Measurements from ENCODE around the gene RPS6KA3. TPM values are rescaled to one million over a fixed set of nuclear protein-coding genes. Genes with fewer than 3 reads are reported as not detected.

The RPS6KA3 gene
- total RNA-seq, 3 donors from 2014 or later (not counting 1 experiment from before 2014, with no cell fraction given): 62.1 to 82.9 (median 79.4) TPM

- H3K27ac ChIP-seq (ENCODE audit: low read length): no peak overlapping the region
- intact Hi-C loops (cut with micrococcal nuclease): no loop called here
- Mint-ChIP-seq H3K4me1 (peaks cover 0 to 5% of the 10 kb centered on the region in 2 donors), H3K9me3 (no peaks in the 10 kb centered on the region), H3K27me3 (ENCODE audit: low read depth in 2 of 2) (peaks cover 7 to 20% of the 10 kb centered on the region in 2 donors), H3K4me3 (no peak overlapping the region), H3K27ac (no peak overlapping the region), H3K36me3 (no peaks in the 10 kb centered on the region)
- no CpG with 5 or more reads among the region's 1 CpG for WGBS (ENCODE audit: insufficient coverage)
- no peak for DNase-seq
- H3K4me1 ChIP-seq (ENCODE audit: control insufficient read depth, insufficient read depth, low read length): peaks cover 12% of the 10 kb centered on the region
- H3K27me3 ChIP-seq (ENCODE audit: control insufficient read depth, insufficient read depth, low read length): no peaks in the 10 kb centered on the region
- no peaks in the 10 kb centered on the region for H3K9me3 ChIP-seq (ENCODE audit: control insufficient read depth, insufficient read depth, low read length)
- H3K36me3 ChIP-seq (ENCODE audit: control insufficient read depth, insufficient read depth, low read length): no peaks in the 10 kb centered on the region
- TF ChIP-seq CTCF (IDR thresholded peaks at IDR 0.05): no peak
- H3K4me3 ChIP-seq (ENCODE audit: low read length): no peak overlapping the region
- no peak for ATAC-seq
Observed at GRCh38 chrX:20271730-20272129, 5.0 kb upstream of the RPS6KA3 start.

GRCh38 chrX:20271186-20271585 is 4.5 kb upstream of the RPS6KA3 start:
- H3K36me3 ChIP-seq (ENCODE audit: control insufficient read depth, insufficient read depth, low read length): no peaks in the 10 kb centered on the region
- no peak for DNase-seq
- H3K4me3 ChIP-seq (ENCODE audit: low read length): no peak overlapping the region
- H3K27me3 ChIP-seq (ENCODE audit: control insufficient read depth, insufficient read depth, low read length): no peaks in the 10 kb centered on the region
- intact Hi-C loops (cut with micrococcal nuclease): no loop called here
- Mint-ChIP-seq H3K36me3 (no peaks in the 10 kb centered on the region), H3K27ac (no peak overlapping the region), H3K9me3 (no peaks in the 10 kb centered on the region), H3K4me1 (peaks cover 0 to 5% of the 10 kb centered on the region in 2 donors), H3K4me3 (no peak overlapping the region), H3K27me3 (ENCODE audit: low read depth in 2 of 2) (peaks cover 4 to 14% of the 10 kb centered on the region in 2 donors)
- peaks cover 12% of the 10 kb centered on the region for H3K4me1 ChIP-seq (ENCODE audit: control insufficient read depth, insufficient read depth, low read length)
- no peak for TF ChIP-seq CTCF (IDR thresholded peaks at IDR 0.05)
- WGBS (ENCODE audit: insufficient coverage): 100% methylated on average over 1 of the region's 1 CpG
- H3K27ac ChIP-seq (ENCODE audit: low read length): no peak overlapping the region
- no peak for ATAC-seq
- no peaks in the 10 kb centered on the region for H3K9me3 ChIP-seq (ENCODE audit: control insufficient read depth, insufficient read depth, low read length)

GRCh38 chrX:20270562-20270890 is 3.8 kb upstream of the RPS6KA3 start:
- Histone ChIP-seq H3K4me3 (ENCODE audit: low read length) (no peak overlapping the region), H3K27me3 (ENCODE audit: control insufficient read depth, insufficient read depth, low read length) (no peaks in the 10 kb centered on the region), H3K4me1 (ENCODE audit: control insufficient read depth, insufficient read depth, low read length) (peaks cover 12% of the 10 kb centered on the region), H3K9me3 (ENCODE audit: control insufficient read depth, insufficient read depth, low read length) (no peaks in the 10 kb centered on the region), H3K27ac (ENCODE audit: low read length) (no peak overlapping the region), H3K36me3 (ENCODE audit: control insufficient read depth, insufficient read depth, low read length) (no peaks in the 10 kb centered on the region)
- intact Hi-C loops (cut with micrococcal nuclease): no loop called here
- TF ChIP-seq CTCF (IDR thresholded peaks at IDR 0.05): no peak
- peaks cover 0 to 8% of the 10 kb centered on the region in 2 donors for H3K27me3 Mint-ChIP-seq (ENCODE audit: low read depth in 2 of 2)
- ATAC-seq (no peak), DNase-seq (no peak)
- H3K36me3 Mint-ChIP-seq: no peaks in the 10 kb centered on the region
- no peak overlapping the region for H3K27ac Mint-ChIP-seq
- H3K9me3 Mint-ChIP-seq: no peaks in the 10 kb centered on the region
- no CpG with 5 or more reads among the region's 1 CpG for WGBS (ENCODE audit: insufficient coverage)
- H3K4me1 Mint-ChIP-seq: peaks cover 0 to 5% of the 10 kb centered on the region in 2 donors
- H3K4me3 Mint-ChIP-seq: no peak overlapping the region

GRCh38 chrX:20269848-20270561 is 3.3 kb upstream of the RPS6KA3 start:
- H3K4me3 Mint-ChIP-seq: no peak overlapping the region
- WGBS (ENCODE audit: insufficient coverage): 100% methylated on average over 3 of the region's 4 CpGs
- H3K27me3 Mint-ChIP-seq (ENCODE audit: low read depth in 2 of 2): peaks cover 0 to 3% of the 10 kb centered on the region in 2 donors
- H3K36me3 Mint-ChIP-seq: no peaks in the 10 kb centered on the region
- TF ChIP-seq CTCF (IDR thresholded peaks at IDR 0.05): no peak
- no peaks in the 10 kb centered on the region for H3K9me3 ChIP-seq (ENCODE audit: control insufficient read depth, insufficient read depth, low read length)
- ATAC-seq (no peak), DNase-seq (no peak)
- no peak overlapping the region for H3K27ac Mint-ChIP-seq
- no peak overlapping the region for H3K4me3 ChIP-seq (ENCODE audit: low read length)
- H3K4me1 ChIP-seq (ENCODE audit: control insufficient read depth, insufficient read depth, low read length): peaks cover 12% of the 10 kb centered on the region
- peaks cover 5 to 8% of the 10 kb centered on the region in 2 donors for H3K4me1 Mint-ChIP-seq
- no peaks in the 10 kb centered on the region for H3K9me3 Mint-ChIP-seq
- intact Hi-C loops (cut with micrococcal nuclease): no loop called here
- no peaks in the 10 kb centered on the region for H3K36me3 ChIP-seq (ENCODE audit: control insufficient read depth, insufficient read depth, low read length)
- no peak overlapping the region for H3K27ac ChIP-seq (ENCODE audit: low read length)
- no peaks in the 10 kb centered on the region for H3K27me3 ChIP-seq (ENCODE audit: control insufficient read depth, insufficient read depth, low read length)

All from natural killer cell (primary cell).